Osteocyte (in vitro differentiated cells): Measurements from ENCODE around the gene MYH13. TPM values are rescaled to one million over a fixed set of nuclear protein-coding genes. Genes with fewer than 3 reads are reported as not detected.
A peak's percentile ranks its signal among the peaks of the same experiment; 100 is the strongest.

ENCODE experiments used
- DNase-seq: peaks from one replicate; pipeline ENCODE4 v3.0.0; 2021; ENCODE audit warnings: mixed read lengths; ENCODE audit not compliant: unreplicated experiment; ENCODE audit errors: extremely low spot score
- H3K27ac Mint-ChIP-seq: one replicate; pipeline ENCODE4 v1.8.0; 2021; ENCODE audit warnings: mild to moderate bottlenecking, mixed read lengths; ENCODE audit not compliant: unreplicated experiment
- H3K27me3 Mint-ChIP-seq: one replicate; pipeline ENCODE4 v1.8.0; 2021; ENCODE audit warnings: mixed read lengths; ENCODE audit not compliant: unreplicated experiment
- H3K36me3 Mint-ChIP-seq: one replicate; pipeline ENCODE4 v1.8.0; 2021; ENCODE audit warnings: mixed read lengths; ENCODE audit not compliant: unreplicated experiment
- H3K4me1 Mint-ChIP-seq: one replicate; pipeline ENCODE4 v1.8.0; 2021; ENCODE audit warnings: mixed read lengths; ENCODE audit not compliant: unreplicated experiment
- H3K4me3 Mint-ChIP-seq: one replicate; pipeline ENCODE4 v1.8.0; 2021; ENCODE audit warnings: mild to moderate bottlenecking, moderate library complexity, mixed read lengths; ENCODE audit not compliant: unreplicated experiment
- H3K9me3 Mint-ChIP-seq: one replicate; pipeline ENCODE4 v1.8.0; 2021; ENCODE audit warnings: mixed read lengths; ENCODE audit not compliant: unreplicated experiment
- long read RNA-seq: library from polyadenylated mRNA; unstranded; transcript quantifications from one replicate; pipeline ENCODE4 v2.0.0, GENCODE V29; 2021
- total RNA-seq: library from RNA; stranded (reverse); gene quantifications from 2 replicates; pipeline ENCODE4 v1.2.1, GENCODE V29; 2021
- TF ChIP-seq, protein P1 (sequence below): fragments of 200-600 bp; sonication (generic); IDR thresholded peaks from 2 replicates; pipeline ENCODE4 v1.5.0; 2021; ENCODE audit warnings: antibody characterized with exemption, mild to moderate bottlenecking, moderate library complexity

Gene MYH13
- not detected in 2 replicates for total RNA-seq
- long read RNA-seq: 0 reads

- TF ChIP-seq, protein P1, sequence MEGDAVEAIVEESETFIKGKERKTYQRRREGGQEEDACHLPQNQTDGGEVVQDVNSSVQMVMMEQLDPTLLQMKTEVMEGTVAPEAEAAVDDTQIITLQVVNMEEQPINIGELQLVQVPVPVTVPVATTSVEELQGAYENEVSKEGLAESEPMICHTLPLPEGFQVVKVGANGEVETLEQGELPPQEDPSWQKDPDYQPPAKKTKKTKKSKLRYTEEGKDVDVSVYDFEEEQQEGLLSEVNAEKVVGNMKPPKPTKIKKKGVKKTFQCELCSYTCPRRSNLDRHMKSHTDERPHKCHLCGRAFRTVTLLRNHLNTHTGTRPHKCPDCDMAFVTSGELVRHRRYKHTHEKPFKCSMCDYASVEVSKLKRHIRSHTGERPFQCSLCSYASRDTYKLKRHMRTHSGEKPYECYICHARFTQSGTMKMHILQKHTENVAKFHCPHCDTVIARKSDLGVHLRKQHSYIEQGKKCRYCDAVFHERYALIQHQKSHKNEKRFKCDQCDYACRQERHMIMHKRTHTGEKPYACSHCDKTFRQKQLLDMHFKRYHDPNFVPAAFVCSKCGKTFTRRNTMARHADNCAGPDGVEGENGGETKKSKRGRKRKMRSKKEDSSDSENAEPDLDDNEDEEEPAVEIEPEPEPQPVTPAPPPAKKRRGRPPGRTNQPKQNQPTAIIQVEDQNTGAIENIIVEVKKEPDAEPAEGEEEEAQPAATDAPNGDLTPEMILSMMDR: no peak
- Mint-ChIP-seq H3K4me3 (no peak within 1 kb of the TSS), H3K27me3 (peaks cover 2% of the 10 kb centered on the region), H3K4me1 (no peaks in the 10 kb centered on the region), H3K9me3 (peaks cover 3% of the 10 kb centered on the region), H3K27ac (no peak within 1 kb of the TSS), H3K36me3 (no peaks in the 10 kb centered on the region)
- DNase-seq: peak; percentile 51
Measured at GRCh38 chr17:10372906-10373305, at the start of gene MYH13. MYH13 (minus strand) TSS chr17:10373006; CDS start chr17:10364530, 8,476 bp downstream.

GRCh38 chr17:10421900-10422542, 49.2 kb upstream of the MYH13 start, which contains the start of gene MYH8:
MYH8 (minus strand) TSS chr17:10421950; CDS start chr17:10420227, 1,723 bp downstream.
- Mint-ChIP-seq H3K4me3 (no peak within 1 kb of the TSS), H3K36me3 (no peaks in the 10 kb centered on the region), H3K27me3 (peaks cover 6% of the 10 kb centered on the region), H3K9me3 (no peaks in the 10 kb centered on the region), H3K27ac (no peak within 1 kb of the TSS), H3K4me1 (no peaks in the 10 kb centered on the region)
- DNase-seq: no peak
- TF ChIP-seq, protein P1: no peak

GRCh38 chr17:10421211-10421610, 48.4 kb upstream of the MYH13 start:
- H3K27me3 Mint-ChIP-seq: peaks cover 4% of the 10 kb centered on the region
- no peaks in the 10 kb centered on the region for H3K4me1 Mint-ChIP-seq
- no peaks in the 10 kb centered on the region for H3K36me3 Mint-ChIP-seq
- H3K9me3 Mint-ChIP-seq: no peaks in the 10 kb centered on the region
- H3K27ac Mint-ChIP-seq: no peak overlapping the region
- TF ChIP-seq, protein P1: no peak
- no peak for DNase-seq
- H3K4me3 Mint-ChIP-seq: no peak overlapping the region

DNA sequence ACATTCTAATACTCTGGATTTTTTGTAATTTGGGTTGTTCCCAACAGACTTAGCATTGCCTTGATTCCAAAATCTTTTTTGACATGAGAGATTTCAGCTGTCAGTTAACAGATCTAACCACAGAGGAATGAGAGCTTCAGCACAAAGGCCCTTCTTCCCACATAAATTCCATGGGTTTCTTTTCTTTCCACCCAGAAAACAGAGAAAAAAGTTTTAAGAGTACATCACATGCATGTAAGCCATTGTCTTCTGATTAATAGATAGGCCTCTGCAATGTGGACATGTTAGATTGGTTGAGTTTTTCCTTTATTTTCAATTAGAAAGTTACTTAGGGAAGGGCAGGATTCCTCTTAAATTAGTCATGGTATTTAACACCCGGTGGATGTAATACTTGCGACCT, 48.0 kb upstream of the MYH13 start:
- H3K9me3 Mint-ChIP-seq: no peaks in the 10 kb centered on the region
- H3K27ac Mint-ChIP-seq: no peak overlapping the region
- DNase-seq: no peak
- TF ChIP-seq, protein P1: no peak
- H3K36me3 Mint-ChIP-seq: no peaks in the 10 kb centered on the region
- no peaks in the 10 kb centered on the region for H3K4me1 Mint-ChIP-seq
- peaks cover 4% of the 10 kb centered on the region for H3K27me3 Mint-ChIP-seq
- no peak overlapping the region for H3K4me3 Mint-ChIP-seq

DNA sequence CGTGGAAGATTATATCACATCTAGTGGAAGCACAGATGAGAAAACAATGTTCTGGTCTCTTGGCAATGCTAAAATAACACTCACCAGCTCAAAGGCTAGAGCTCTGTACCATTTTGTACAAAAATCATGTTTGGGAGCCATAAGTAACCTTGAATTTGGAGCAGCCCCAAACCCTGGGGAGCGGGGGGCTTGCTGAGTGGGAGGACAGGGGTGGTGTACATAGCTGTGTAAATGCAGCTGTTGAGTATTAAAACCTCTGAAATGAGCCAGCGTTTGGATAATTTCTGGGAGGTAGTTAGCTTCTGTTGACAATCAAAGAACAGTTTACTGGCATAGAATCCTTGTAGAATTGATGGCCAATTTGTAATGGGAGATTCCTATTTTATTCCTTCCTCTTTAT, 44.6 kb upstream of the MYH13 start:
- H3K27ac Mint-ChIP-seq: no peak overlapping the region
- no peaks in the 10 kb centered on the region for H3K36me3 Mint-ChIP-seq
- H3K9me3 Mint-ChIP-seq: no peaks in the 10 kb centered on the region
- H3K27me3 Mint-ChIP-seq: peaks cover 4% of the 10 kb centered on the region
- DNase-seq: no peak
- H3K4me3 Mint-ChIP-seq: no peak overlapping the region
- no peaks in the 10 kb centered on the region for H3K4me1 Mint-ChIP-seq
- TF ChIP-seq, protein P1: no peak
